Endodermal cell (in vitro differentiated cells): ENCODE measurements around the gene SMG7. TPM values are rescaled to one million over a fixed set of nuclear protein-coding genes. Genes with fewer than 3 reads are reported as not detected.
A peak's percentile ranks its signal among the peaks of the same experiment; 100 is the strongest.

Experiments used
- DNase-seq: peaks from one replicate; pipeline ENCODE4 v3.0.0-alpha.2; 2017
- H3K27ac ChIP-seq: 2 replicates; pipeline ENCODE4 v1.5.1; 2013; ENCODE audit warnings: mild to moderate bottlenecking, low read depth, low read length, moderate library complexity
- H3K27me3 ChIP-seq: 2 replicates; pipeline ENCODE4 v1.6.1; 2013; ENCODE audit warnings: mild to moderate bottlenecking, low read length, moderate library complexity; ENCODE audit not compliant: insufficient read depth, control insufficient read depth, poor library complexity, severe bottlenecking
- H3K36me3 ChIP-seq: 2 replicates; pipeline ENCODE4 v1.7.0; 2013; ENCODE audit warnings: mild to moderate bottlenecking, low read length, moderate library complexity; ENCODE audit not compliant: control insufficient read depth, insufficient read depth
- H3K4me1 ChIP-seq: one replicate; pipeline ENCODE4 v1.7.0; 2013; ENCODE audit warnings: low read length; ENCODE audit not compliant: control insufficient read depth, insufficient read depth
- H3K4me3 ChIP-seq: 2 replicates; pipeline ENCODE4 v1.5.1; 2013; ENCODE audit warnings: mild to moderate bottlenecking, low read length, moderate library complexity
- H3K9ac ChIP-seq: 2 replicates; pipeline ENCODE4 v1.6.1; 2013; ENCODE audit warnings: mild to moderate bottlenecking, low read length, moderate library complexity; ENCODE audit not compliant: poor library complexity, severe bottlenecking; ENCODE audit errors: extremely low read depth
- H3K9me3 ChIP-seq: 2 replicates; pipeline ENCODE4 v1.6.1; 2013; ENCODE audit warnings: mild to moderate bottlenecking, low read length, moderate library complexity; ENCODE audit not compliant: control insufficient read depth
- H3K27ac Mint-ChIP-seq: 2 replicates; pipeline ENCODE4 v1.8.0; 2020; ENCODE audit warnings: mixed read lengths
- H3K27me3 Mint-ChIP-seq: 2 replicates; pipeline ENCODE4 v1.8.0; 2021; ENCODE audit warnings: mild to moderate bottlenecking, mixed read lengths; ENCODE audit not compliant: insufficient read depth
- H3K36me3 Mint-ChIP-seq: 2 replicates; pipeline ENCODE4 v1.8.0; 2020; ENCODE audit warnings: low read depth, mixed read lengths
- H3K4me1 Mint-ChIP-seq: 2 replicates; pipeline ENCODE4 v1.8.0; 2020; ENCODE audit warnings: mixed read lengths
- H3K4me3 Mint-ChIP-seq: 2 replicates; pipeline ENCODE4 v1.8.0; 2020; ENCODE audit warnings: mild to moderate bottlenecking, moderate library complexity, mixed read lengths
- H3K9me3 Mint-ChIP-seq: 2 replicates; pipeline ENCODE4 v1.8.0; 2020; ENCODE audit warnings: mild to moderate bottlenecking, mixed read lengths
- WGBS, 2 experiments: methylation state at CpG; one replicate each; pipeline versions ENCODE4 v1.1.5 to v1.1.7; 2013; ENCODE audit warnings: missing lambda C conversion rate in 2 of 2, mixed read lengths in 1 of 2; ENCODE audit not compliant: insufficient coverage in 1 of 2, insufficient read length in 1 of 2; 5-methylcytosine and 5-hydroxymethylcytosine counted together
- total RNA-seq, 2 donors: library from RNA; stranded (reverse); fragmentation: NEBNext Ultra II Directional in 1 of 2; extraction: Animal tissue kit (Norgen Biotek cat#: 25700) in 1 of 2; gene quantifications; 2 replicates in 1 of 2; 3 replicates in 1 of 2; pipeline ENCODE4 v1.2.1, GENCODE V29; 2021
- TF ChIP-seq, protein P1 (sequence below): fragments of 200-600 bp; sonication (generic); conservative IDR thresholded peaks from 2 replicates; pipeline ENCODE4 v1.5.0; 2021; ENCODE audit warnings: antibody characterized with exemption, mild to moderate bottlenecking

The SMG7 gene
- total RNA-seq, 2 donors from 2014 or later: 60.5 to 75.9 TPM

DNA sequence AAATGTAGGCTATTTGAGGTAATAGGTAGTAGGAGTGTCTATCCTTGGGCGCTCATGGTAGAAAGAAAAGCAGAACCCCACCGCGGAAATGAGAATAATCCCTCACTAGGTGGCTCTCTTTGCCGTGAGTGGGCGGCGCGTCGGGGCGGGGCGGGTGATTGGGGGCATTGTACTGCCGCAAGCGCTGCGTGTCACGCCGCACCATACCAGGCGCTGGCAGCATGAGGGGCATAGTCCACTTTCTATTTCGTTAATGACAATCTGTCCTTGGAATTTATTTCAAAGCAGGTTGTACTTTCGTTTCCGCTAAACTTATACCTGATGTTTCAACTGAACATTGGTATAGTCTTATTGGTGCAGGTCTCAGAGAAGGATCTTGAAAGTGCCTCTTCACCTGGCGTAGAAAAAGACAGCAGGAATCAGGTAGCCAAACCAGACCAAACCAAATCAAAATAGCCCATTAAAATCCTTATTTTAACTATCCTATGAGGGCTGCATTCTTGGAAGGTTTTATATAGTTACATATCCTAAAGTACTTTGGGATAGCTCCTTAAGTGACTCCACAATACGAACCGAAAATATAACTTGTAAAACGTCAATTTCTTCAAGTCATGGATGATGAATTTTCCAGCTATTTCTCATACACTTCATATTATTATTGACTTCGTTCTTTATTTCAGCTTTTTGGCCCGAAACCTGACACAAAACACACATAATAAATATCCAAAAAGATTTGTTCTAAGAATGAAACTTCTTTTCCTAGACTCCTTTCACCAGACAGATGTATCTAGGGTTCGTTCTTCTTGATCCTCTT, 1.9 kb upstream of the SMG7 start:
- Mint-ChIP-seq H3K9me3 (no peaks in the 10 kb centered on the region), H3K4me3 (peak overlapping the region; percentile 95), H3K36me3 (no peaks in the 10 kb centered on the region), H3K27ac (peak overlapping the region; percentile 100), H3K27me3 (no peaks in the 10 kb centered on the region), H3K4me1 (peaks cover 20% of the 10 kb centered on the region)
- Histone ChIP-seq H3K4me3 (peak overlapping the region; percentile 89), H3K27me3 (no peaks in the 10 kb centered on the region), H3K9me3 (no peaks in the 10 kb centered on the region), H3K4me1 (peaks cover 3% of the 10 kb centered on the region), H3K9ac (peak overlapping the region; percentile 96), H3K27ac (peak overlapping the region; percentile 98), H3K36me3 (peaks cover 10% of the 10 kb centered on the region)
- WGBS, 2 experiments: 4 to 8% methylated on average over 18 to 26 of the region's 26 CpGs
- TF ChIP-seq, protein P1, sequence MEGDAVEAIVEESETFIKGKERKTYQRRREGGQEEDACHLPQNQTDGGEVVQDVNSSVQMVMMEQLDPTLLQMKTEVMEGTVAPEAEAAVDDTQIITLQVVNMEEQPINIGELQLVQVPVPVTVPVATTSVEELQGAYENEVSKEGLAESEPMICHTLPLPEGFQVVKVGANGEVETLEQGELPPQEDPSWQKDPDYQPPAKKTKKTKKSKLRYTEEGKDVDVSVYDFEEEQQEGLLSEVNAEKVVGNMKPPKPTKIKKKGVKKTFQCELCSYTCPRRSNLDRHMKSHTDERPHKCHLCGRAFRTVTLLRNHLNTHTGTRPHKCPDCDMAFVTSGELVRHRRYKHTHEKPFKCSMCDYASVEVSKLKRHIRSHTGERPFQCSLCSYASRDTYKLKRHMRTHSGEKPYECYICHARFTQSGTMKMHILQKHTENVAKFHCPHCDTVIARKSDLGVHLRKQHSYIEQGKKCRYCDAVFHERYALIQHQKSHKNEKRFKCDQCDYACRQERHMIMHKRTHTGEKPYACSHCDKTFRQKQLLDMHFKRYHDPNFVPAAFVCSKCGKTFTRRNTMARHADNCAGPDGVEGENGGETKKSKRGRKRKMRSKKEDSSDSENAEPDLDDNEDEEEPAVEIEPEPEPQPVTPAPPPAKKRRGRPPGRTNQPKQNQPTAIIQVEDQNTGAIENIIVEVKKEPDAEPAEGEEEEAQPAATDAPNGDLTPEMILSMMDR: peak; percentile 57
- peak; percentile 84 for DNase-seq

- H3K27ac ChIP-seq: peak overlapping the region; percentile 98
- Mint-ChIP-seq H3K4me1 (peaks cover 20% of the 10 kb centered on the region), H3K9me3 (no peaks in the 10 kb centered on the region), H3K36me3 (no peaks in the 10 kb centered on the region), H3K4me3 (peak overlapping the region; percentile 95), H3K27me3 (no peaks in the 10 kb centered on the region), H3K27ac (peak overlapping the region; percentile 100)
- TF ChIP-seq, protein P1: peak; percentile 29
- H3K4me1 ChIP-seq: peaks cover 3% of the 10 kb centered on the region
- H3K4me3 ChIP-seq: peak overlapping the region; percentile 89
- DNase-seq: peak; percentile 91
- 1 to 2% methylated on average over 7 to 47 of the region's 47 CpGs for WGBS, 2 experiments
- peaks cover 10% of the 10 kb centered on the region for H3K36me3 ChIP-seq
- no peaks in the 10 kb centered on the region for H3K27me3 ChIP-seq
- H3K9ac ChIP-seq: peak overlapping the region; percentile 96
- no peaks in the 10 kb centered on the region for H3K9me3 ChIP-seq
Measured at GRCh38 chr1:183470961-183471742, 1.1 kb upstream of the SMG7 start.

GRCh38 chr1:183471743-183472487, 384 bp upstream of the SMG7 start:
- H3K9me3 Mint-ChIP-seq: no peaks in the 10 kb centered on the region
- TF ChIP-seq, protein P1: peak; percentile 24

More at GRCh38 chr1:183471743-183472487, 384 bp upstream of the SMG7 start:
- peak; percentile 99 for DNase-seq
- Histone ChIP-seq H3K9ac (peak overlapping the region; percentile 96), H3K27me3 (no peaks in the 10 kb centered on the region), H3K27ac (peak overlapping the region; percentile 98), H3K36me3 (peaks cover 10% of the 10 kb centered on the region), H3K4me3 (peak overlapping the region; percentile 89), H3K9me3 (no peaks in the 10 kb centered on the region), H3K4me1 (peaks cover 3% of the 10 kb centered on the region)
- H3K4me3 Mint-ChIP-seq: peak overlapping the region; percentile 95
- H3K36me3 Mint-ChIP-seq: no peaks in the 10 kb centered on the region
- H3K27me3 Mint-ChIP-seq: no peaks in the 10 kb centered on the region
- peak overlapping the region; percentile 100 for H3K27ac Mint-ChIP-seq
- peaks cover 17% of the 10 kb centered on the region for H3K4me1 Mint-ChIP-seq
- WGBS, 2 experiments: 0% methylated on average over 8 to 36 of the region's 42 CpGs
